KMS-11 (cell line): Measurements from ENCODE around the gene SMIM1.

ENCODE experiments used
- H2AFZ ChIP-seq: fragments of 200-600 bp; sonication (generic); 2 replicates; pipeline ENCODE4 v1.6.1; 2016; ENCODE audit warnings: antibody characterized with exemption, mixed run types, low read depth
- H3K27ac ChIP-seq: fragments of 200-600 bp; sonication (generic); 2 replicates; pipeline ENCODE4 v1.6.1; 2016; ENCODE audit warnings: mild to moderate bottlenecking, mixed run types
- H3K27me3 ChIP-seq: fragments of 200-600 bp; sonication (generic); 2 replicates; pipeline ENCODE4 v1.6.1; 2017; ENCODE audit warnings: mild to moderate bottlenecking, low read depth, mixed run types, moderate library complexity; ENCODE audit not compliant: insufficient read depth
- H3K36me3 ChIP-seq: fragments of 200-600 bp; sonication (generic); 2 replicates; pipeline ENCODE4 v1.6.1; 2017; ENCODE audit warnings: mild to moderate bottlenecking, mixed run types; ENCODE audit not compliant: insufficient read depth
- H3K4me1 ChIP-seq: fragments of 200-600 bp; sonication (generic); 2 replicates; pipeline ENCODE4 v1.6.1; 2016; ENCODE audit warnings: mild to moderate bottlenecking, low read depth, mixed run types; ENCODE audit not compliant: poor library complexity, severe bottlenecking
- H3K4me2 ChIP-seq: fragments of 200-600 bp; sonication (generic); 2 replicates; pipeline ENCODE4 v1.7.0; 2016; ENCODE audit warnings: mild to moderate bottlenecking, mixed run types
- H3K4me3 ChIP-seq: fragments of 200-600 bp; sonication (generic); IDR thresholded peaks from 2 replicates; pipeline ENCODE4 v1.6.1; 2017; ENCODE audit warnings: low read depth, low read length, mixed read lengths; ENCODE audit not compliant: insufficient read depth
- H3K79me2 ChIP-seq: fragments of 200-600 bp; sonication (generic); 2 replicates; pipeline ENCODE4 v1.6.1; 2016; ENCODE audit warnings: low read depth, mixed run types; ENCODE audit not compliant: insufficient read depth
- H3K9ac ChIP-seq: fragments of 200-600 bp; sonication (generic); 2 replicates; pipeline ENCODE4 v1.6.1; 2016; ENCODE audit warnings: mild to moderate bottlenecking, mixed run types
- H4K20me1 ChIP-seq: fragments of 200-600 bp; sonication (generic); 2 replicates; pipeline ENCODE4 v1.6.1; 2016; ENCODE audit warnings: mild to moderate bottlenecking, mixed run types; ENCODE audit not compliant: insufficient read depth
- TF ChIP-seq, protein P1 (sequence below): fragments of 200-600 bp; sonication (generic); conservative IDR thresholded peaks from 2 replicates; pipeline ENCODE4 v1.6.1; 2017; ENCODE audit warnings: low read depth, mild to moderate bottlenecking, antibody characterized with exemption, low read length, moderate library complexity, mixed read lengths

The SMIM1 gene

DNA sequence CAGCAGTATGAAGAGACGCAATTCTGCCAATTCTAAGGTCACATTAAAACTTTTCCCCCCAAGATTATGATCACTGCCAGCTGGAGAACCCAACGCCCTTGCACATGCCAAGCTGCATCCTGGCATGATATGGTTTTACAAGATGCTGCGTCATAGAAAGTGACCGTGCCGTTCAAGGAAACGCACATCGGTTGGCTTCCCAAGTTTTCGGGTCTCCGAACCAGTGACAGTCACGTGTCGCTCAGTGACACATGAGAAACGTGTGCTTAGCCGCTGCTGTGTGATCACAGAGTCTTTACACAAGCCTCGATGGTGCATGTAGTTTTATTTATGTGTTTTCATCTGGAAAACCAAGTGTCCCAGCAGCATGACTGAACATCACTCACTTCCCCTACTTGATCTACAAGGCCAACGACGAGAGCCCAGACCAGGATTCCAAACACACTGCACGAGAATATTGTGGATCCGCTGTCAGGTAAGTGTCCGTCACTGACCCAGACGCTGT is 7.4 kb downstream of the SMIM1 start:
- Histone ChIP-seq H3K36me3 (peaks cover 8% of the 10 kb centered on the region; the same call in 1 of the 2 replicates), H3K4me2 (no peak overlapping the region), H4K20me1 (no peaks in the 10 kb centered on the region), H3K9ac (no peak overlapping the region), H3K27me3 (no peaks in the 10 kb centered on the region), H2AFZ (no peak overlapping the region), H3K27ac (no peak overlapping the region), H3K4me3 (no peak overlapping the region), H3K4me1 (peaks cover 9% of the 10 kb centered on the region), H3K79me2 (no peaks in the 10 kb centered on the region)
- TF ChIP-seq, protein P1, sequence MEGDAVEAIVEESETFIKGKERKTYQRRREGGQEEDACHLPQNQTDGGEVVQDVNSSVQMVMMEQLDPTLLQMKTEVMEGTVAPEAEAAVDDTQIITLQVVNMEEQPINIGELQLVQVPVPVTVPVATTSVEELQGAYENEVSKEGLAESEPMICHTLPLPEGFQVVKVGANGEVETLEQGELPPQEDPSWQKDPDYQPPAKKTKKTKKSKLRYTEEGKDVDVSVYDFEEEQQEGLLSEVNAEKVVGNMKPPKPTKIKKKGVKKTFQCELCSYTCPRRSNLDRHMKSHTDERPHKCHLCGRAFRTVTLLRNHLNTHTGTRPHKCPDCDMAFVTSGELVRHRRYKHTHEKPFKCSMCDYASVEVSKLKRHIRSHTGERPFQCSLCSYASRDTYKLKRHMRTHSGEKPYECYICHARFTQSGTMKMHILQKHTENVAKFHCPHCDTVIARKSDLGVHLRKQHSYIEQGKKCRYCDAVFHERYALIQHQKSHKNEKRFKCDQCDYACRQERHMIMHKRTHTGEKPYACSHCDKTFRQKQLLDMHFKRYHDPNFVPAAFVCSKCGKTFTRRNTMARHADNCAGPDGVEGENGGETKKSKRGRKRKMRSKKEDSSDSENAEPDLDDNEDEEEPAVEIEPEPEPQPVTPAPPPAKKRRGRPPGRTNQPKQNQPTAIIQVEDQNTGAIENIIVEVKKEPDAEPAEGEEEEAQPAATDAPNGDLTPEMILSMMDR = no peak

DNA sequence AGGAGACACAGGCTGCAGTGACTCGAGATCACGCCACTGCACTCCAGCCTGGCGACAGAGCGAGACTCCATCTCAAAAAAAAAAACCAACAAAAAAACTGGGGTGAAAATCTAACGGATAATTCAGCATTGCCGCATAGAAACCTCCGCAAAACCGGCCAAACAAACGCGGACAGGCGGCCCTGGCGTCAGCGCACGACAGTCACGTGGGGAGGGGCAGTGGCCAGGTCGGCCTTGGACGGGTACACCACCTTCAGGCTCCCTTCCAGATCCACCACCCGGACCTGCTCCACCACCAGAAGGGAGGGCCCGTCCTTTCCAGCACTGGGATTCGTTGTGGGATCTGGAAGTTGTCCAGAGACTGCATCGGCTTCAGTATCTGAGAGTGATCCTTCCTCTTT is 8.4 kb downstream of the SMIM1 start:
- H3K27me3 ChIP-seq = no peaks in the 10 kb centered on the region
- no peak overlapping the region for H3K27ac ChIP-seq
- H3K4me1 ChIP-seq = peaks cover 3% of the 10 kb centered on the region
- H3K36me3 ChIP-seq = peaks cover 8% of the 10 kb centered on the region; the same call in 1 of the 2 replicates
- no peaks in the 10 kb centered on the region for H3K79me2 ChIP-seq
- H3K4me2 ChIP-seq = no peak overlapping the region
- TF ChIP-seq, protein P1 = no peak
- H3K4me3 ChIP-seq = no peak overlapping the region
- no peak overlapping the region for H2AFZ ChIP-seq
- H4K20me1 ChIP-seq = no peaks in the 10 kb centered on the region
- no peak overlapping the region for H3K9ac ChIP-seq

DNA sequence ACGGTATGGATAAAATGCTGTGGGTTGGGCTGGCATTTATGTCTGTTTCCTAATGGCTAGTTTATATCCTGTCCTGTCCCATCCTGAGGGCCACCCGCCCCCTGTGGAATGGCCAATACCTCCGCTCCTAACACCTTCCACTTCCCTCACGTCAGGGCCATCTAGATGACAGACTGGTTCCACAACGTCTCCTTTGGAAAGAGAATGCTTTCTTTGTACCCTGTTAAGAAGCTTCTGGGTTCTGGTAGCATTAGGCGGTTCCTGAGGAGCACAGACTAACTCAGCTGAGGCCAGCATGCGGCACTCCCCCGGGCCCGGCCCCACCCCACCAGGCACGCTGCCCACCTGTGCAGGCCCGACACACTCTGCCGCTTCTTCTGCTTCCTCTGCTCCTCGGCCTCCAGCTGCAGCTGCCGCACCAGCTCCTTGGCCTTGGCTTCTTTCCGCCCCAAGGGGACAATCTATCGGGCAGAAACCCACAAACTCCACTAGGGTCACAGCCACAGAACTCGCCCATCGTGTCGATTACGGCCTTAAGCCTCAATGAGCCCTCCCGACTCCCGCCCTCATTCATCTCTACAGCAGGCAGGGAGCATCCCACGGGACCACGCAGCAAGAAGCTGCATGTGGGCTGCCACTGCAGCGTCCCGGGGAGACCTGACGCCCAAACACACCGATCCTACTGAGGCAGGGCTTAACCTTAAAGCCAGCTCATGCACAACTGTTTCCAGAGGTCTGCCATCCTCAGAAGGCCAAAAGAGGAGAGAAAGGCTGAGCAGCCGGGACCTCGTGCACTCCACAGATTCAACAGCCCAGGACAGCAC is 11.3 kb downstream of the SMIM1 start:
- TF ChIP-seq, protein P1 = no peak
- Histone ChIP-seq H3K9ac (no peak overlapping the region), H3K4me1 (no peaks in the 10 kb centered on the region), H3K36me3 (peaks cover 8% of the 10 kb centered on the region; the same call in 1 of the 2 replicates), H3K4me3 (no peak overlapping the region), H2AFZ (no peak overlapping the region), H3K27me3 (no peaks in the 10 kb centered on the region), H3K27ac (no peak overlapping the region), H4K20me1 (no peaks in the 10 kb centered on the region), H3K4me2 (no peak overlapping the region), H3K79me2 (no peaks in the 10 kb centered on the region; the same call in 1 of the 2 replicates)

DNA sequence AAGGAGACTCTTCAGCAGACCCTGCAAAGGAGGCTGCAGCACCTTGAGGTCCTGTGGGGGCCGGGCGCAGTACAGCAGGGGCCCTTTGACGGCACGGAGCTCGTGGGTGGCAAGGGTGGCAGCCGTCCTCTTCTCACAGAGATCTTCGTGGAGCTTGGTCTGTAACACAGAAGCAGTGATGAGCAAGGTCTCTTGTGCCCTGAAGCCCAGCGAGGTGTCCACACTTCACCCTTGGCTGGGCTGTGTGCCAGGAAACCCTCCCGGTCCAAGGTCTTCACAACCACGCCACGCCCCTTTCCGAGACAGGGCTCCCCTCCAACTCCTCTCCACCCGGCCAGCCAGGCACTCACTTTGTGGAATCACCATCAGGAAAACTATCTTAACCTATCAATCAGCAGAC is 12.5 kb downstream of the SMIM1 start:
- no peaks in the 10 kb centered on the region for H3K27me3 ChIP-seq
- peaks cover 8% of the 10 kb centered on the region; the same call in 1 of the 2 replicates for H3K36me3 ChIP-seq

More for the DNA sequence above, 12.5 kb downstream of the SMIM1 start:
- Histone ChIP-seq H2AFZ (no peak overlapping the region), H3K9ac (no peak overlapping the region), H3K79me2 (no peaks in the 10 kb centered on the region; the same call in 1 of the 2 replicates), H4K20me1 (no peaks in the 10 kb centered on the region), H3K4me2 (no peak overlapping the region), H3K4me3 (no peak overlapping the region), H3K4me1 (no peaks in the 10 kb centered on the region), H3K27ac (no peak overlapping the region)
- TF ChIP-seq, protein P1 = no peak
